IMR-90 (cell line): ENCODE data around the gene TIMM44. TPM values are rescaled to one million over a fixed set of nuclear protein-coding genes. Genes with fewer than 3 reads are reported as not detected.

Experiments
- ATAC-seq: fragments of 200-7000 bp; cut with Tn5 transposase; 2 replicates; pipeline ENCODE4 v1.9.1; 2020; ENCODE audit warnings: low read depth, mild to moderate bottlenecking, moderate library complexity
- BruUV-seq: library from RNA; stranded (reverse); fragments of 400-500 nt; replicated peaks from 2 replicates; lab custom pipeline; 2021; lab: Mats Ljungman, UMichigan
- CTCF ChIA-PET: fragments of 300-600 bp; formaldehyde crosslinking; extraction: SDS; loops from one replicate; lab custom pipeline; 2021; ENCODE audit warnings: antibody characterized with exemption; lab: Yijun Ruan, JAX
- POLR2A ChIA-PET: fragments of 300-600 bp; sonication (Branson Sonifier 250); formaldehyde crosslinking; loops from one replicate; lab custom pipeline; 2022; ENCODE audit warnings: antibody characterized with exemption; ENCODE audit not compliant: unreplicated experiment; lab: Charles Lee
- DNase-seq: peaks from one replicate; pipeline ENCODE4 v3.0.0; 2013
- H2AFZ ChIP-seq: replicated peaks from 2 replicates; pipeline ENCODE3; 2013; ENCODE audit warnings: low read length, mild to moderate bottlenecking; ENCODE audit not compliant: poor library complexity
- H2AK5ac ChIP-seq: 2 replicates; pipeline ENCODE4 v1.6.1; 2013; ENCODE audit warnings: low read depth, low read length, inconsistent platforms
- H2AK9ac ChIP-seq: replicated peaks from 2 replicates; pipeline ENCODE3; 2013; ENCODE audit warnings: mild to moderate bottlenecking, low read depth, low read length, moderate library complexity; ENCODE audit not compliant: poor library complexity
- H2BK120ac ChIP-seq: 2 replicates; pipeline ENCODE4 v1.6.1; 2013; ENCODE audit warnings: low read depth, low read length, inconsistent platforms
- H2BK15ac ChIP-seq: 3 replicates; pipeline ENCODE4 v1.6.1; 2013; ENCODE audit warnings: low read depth, low read length, inconsistent platforms
- H2BK20ac ChIP-seq: 2 replicates; pipeline ENCODE4 v1.6.1; 2013; ENCODE audit warnings: low read depth, mild to moderate bottlenecking, inconsistent platforms, low read length, moderate library complexity
- H2BK5ac ChIP-seq: 2 replicates; pipeline ENCODE4 v1.6.1; 2013; ENCODE audit warnings: mild to moderate bottlenecking, low read depth, low read length, inconsistent platforms; ENCODE audit not compliant: poor library complexity, severe bottlenecking
- H3K14ac ChIP-seq: replicated peaks from 2 replicates; pipeline ENCODE4 v1.6.1; 2013; ENCODE audit warnings: low read depth, low read length, inconsistent platforms
- H3K18ac ChIP-seq: 2 replicates; pipeline ENCODE4 v1.6.1; 2013; ENCODE audit warnings: low read depth, low read length, control low read depth
- H3K23ac ChIP-seq: 2 replicates; pipeline ENCODE4 v1.6.1; 2013; ENCODE audit warnings: low read depth, low read length, inconsistent platforms
- H3K27ac ChIP-seq: 2 replicates; pipeline ENCODE4 v1.5.1; 2013; ENCODE audit warnings: mild to moderate bottlenecking, control low read depth, low read length; ENCODE audit not compliant: insufficient read depth
- H3K27me3 ChIP-seq: 2 replicates; pipeline ENCODE4 v1.6.1; 2013; ENCODE audit warnings: low read length; ENCODE audit not compliant: control insufficient read depth, insufficient read depth
- H3K36me3 ChIP-seq: 2 replicates; pipeline ENCODE4 v1.6.1; 2013; ENCODE audit warnings: low read length, mixed read lengths; ENCODE audit not compliant: control insufficient read depth, insufficient read depth
- H3K4ac ChIP-seq: 2 replicates; pipeline ENCODE4 v1.6.1; 2013; ENCODE audit warnings: low read depth, low read length, inconsistent platforms
- H3K4me1 ChIP-seq: 2 replicates; pipeline ENCODE4 v1.6.1; 2013; ENCODE audit warnings: low read length, mixed read lengths; ENCODE audit not compliant: control insufficient read depth, insufficient read depth
- H3K4me2 ChIP-seq: 2 replicates; pipeline ENCODE4 v1.6.1; 2013; ENCODE audit warnings: low read depth, mild to moderate bottlenecking, control low read depth, low read length, moderate library complexity
- H3K4me3 ChIP-seq: 2 replicates; pipeline ENCODE4 v1.5.1; 2013; ENCODE audit warnings: low read depth, mild to moderate bottlenecking, control low read depth, low read length, moderate library complexity; ENCODE audit not compliant: insufficient read depth
- H3K56ac ChIP-seq: 2 replicates; pipeline ENCODE4 v1.6.1; 2013; ENCODE audit warnings: low read length, inconsistent platforms; ENCODE audit not compliant: insufficient read depth; ENCODE audit errors: extremely low read depth
- H3K79me1 ChIP-seq, 2 experiments: 2 replicates each; pipeline ENCODE4 v1.6.1; 2013; ENCODE audit warnings: low read length in 2 of 2, inconsistent platforms in 1 of 2, low read depth in 1 of 2
- H3K9ac ChIP-seq: 2 replicates; pipeline ENCODE4 v1.6.1; 2013; ENCODE audit warnings: low read depth, low read length, control low read depth
- H3K9me1 ChIP-seq: 2 replicates; pipeline ENCODE4 v1.6.1; 2013; ENCODE audit warnings: low read length, inconsistent platforms; ENCODE audit not compliant: insufficient read depth
- H3K9me3 ChIP-seq: 2 replicates; pipeline ENCODE4 v1.6.1; 2013; ENCODE audit warnings: low read length; ENCODE audit not compliant: control insufficient read depth, insufficient read depth
- H4K20me1 ChIP-seq: 2 replicates; pipeline ENCODE4 v1.6.1; 2013; ENCODE audit warnings: low read length, inconsistent platforms; ENCODE audit not compliant: insufficient read depth
- H4K5ac ChIP-seq: 2 replicates; pipeline ENCODE4 v1.6.1; 2013; ENCODE audit warnings: mild to moderate bottlenecking, low read depth, low read length, control low read depth
- H4K8ac ChIP-seq, 2 experiments: 2 replicates each; pipeline ENCODE4 v1.6.1; 2013; ENCODE audit warnings: low read depth in 2 of 2, low read length in 2 of 2, control low read depth in 1 of 2, inconsistent platforms in 1 of 2
- H4K91ac ChIP-seq: 2 replicates; pipeline ENCODE4 v1.6.1; 2013; ENCODE audit warnings: low read depth, low read length, inconsistent platforms; ENCODE audit not compliant: insufficient read depth
- BHLHE40 ChIP-seq: fragments of 150-350 bp; IDR thresholded peaks from 2 replicates; pipeline ENCODE4 v1.6.1; 2016; ENCODE audit warnings: mild to moderate bottlenecking, low read depth, low read length
- CEBPB ChIP-seq: IDR thresholded peaks from 2 replicates; pipeline ENCODE4 v1.6.1; 2012; ENCODE audit warnings: low read depth, low read length, improper control_type of control experiment
- CHD1 ChIP-seq: IDR thresholded peaks from 2 replicates; pipeline ENCODE4 v1.6.1; 2012; ENCODE audit warnings: low read depth, low read length, improper control_type of control experiment
- FOS ChIP-seq: fragments of 150-350 bp; IDR thresholded peaks from 2 replicates; pipeline ENCODE4 v1.6.1; 2016; ENCODE audit warnings: low read depth, low read length
- MAFK ChIP-seq: IDR thresholded peaks from 2 replicates; pipeline ENCODE4 v1.6.1; 2012; ENCODE audit warnings: low read depth, low read length, improper control_type of control experiment
- MAZ ChIP-seq: IDR thresholded peaks from 2 replicates; pipeline ENCODE4 v1.6.1; 2012; ENCODE audit warnings: low read depth, mild to moderate bottlenecking, low read length, improper control_type of control experiment, moderate library complexity, borderline replicate concordance
- MXI1 ChIP-seq: IDR thresholded peaks from 2 replicates; pipeline ENCODE4 v1.6.1; 2012; ENCODE audit warnings: low read depth, mild to moderate bottlenecking, low read length, moderate library complexity, borderline replicate concordance
- NFE2L2 ChIP-seq: fragments of 150-350 bp; IDR thresholded peaks from 2 replicates; pipeline ENCODE4 v1.6.1; 2016; ENCODE audit warnings: low read depth, mild to moderate bottlenecking, low read length
- POLR2A ChIP-seq: IDR thresholded peaks from 2 replicates; pipeline ENCODE4 v1.6.1; 2012; ENCODE audit warnings: mild to moderate bottlenecking, low read depth, low read length
- RCOR1 ChIP-seq: IDR thresholded peaks from 2 replicates; pipeline ENCODE4 v1.6.1; 2012; ENCODE audit warnings: mild to moderate bottlenecking, low read length, improper control_type of control experiment; ENCODE audit not compliant: insufficient replicate concordance
- RFX5 ChIP-seq: IDR thresholded peaks from 2 replicates; pipeline ENCODE4 v1.8.0; 2012; ENCODE audit warnings: low read depth, mild to moderate bottlenecking, low read length, moderate library complexity
- SMC3 ChIP-seq: fragments of 150-350 bp; IDR thresholded peaks from 2 replicates; pipeline ENCODE4 v1.6.1; 2016; ENCODE audit warnings: low read depth, mild to moderate bottlenecking, antibody characterized with exemption, low read length, moderate library complexity
- WGBS, 2 experiments: methylation state at CpG; one replicate each; pipeline versions ENCODE4 v1.1.5 to v1.1.7; 2013; ENCODE audit warnings: missing lambda C conversion rate in 2 of 2; ENCODE audit not compliant: insufficient read length in 1 of 2; ENCODE audit errors: extremely low coverage in 2 of 2; 5-methylcytosine and 5-hydroxymethylcytosine counted together
- dilution Hi-C: fragments of 300-500 bp; cut with HindIII; formaldehyde crosslinking; loops from one replicate; pipeline ENCODE4 v1.14.3; 2018; ENCODE audit warnings: low sequenced_read_pairs; ENCODE audit not compliant: unreplicated experiment
- in situ Hi-C: fragments of 300-500 bp; cut with MboI; formaldehyde crosslinking; loops from 3 replicates; pipeline ENCODE4 v1.14.3; 2019; ENCODE audit warnings: low sequenced_read_pairs, inconsistent platforms, mixed read lengths
- intact Hi-C: fragments of 100-400 bp; cut with micrococcal nuclease; formaldehyde crosslinking; loops from 2 replicates; pipeline ENCODE4 v1.10.0; 2022
- polyA plus RNA-seq, 3 experiments: library from polyadenylated mRNA; depleted of rRNA; stranded (reverse); fragments of >200 nt; gene quantifications; 2 replicates each; pipeline ENCODE4 v1.2.3, GENCODE V29; 2012; ENCODE audit warnings: low replicate concordance in 1 of 3
- total RNA-seq: library from RNA; depleted of rRNA; stranded (reverse); fragments of >200 nt; gene quantifications from 2 replicates; pipeline ENCODE4 v1.2.3, GENCODE V29; 2012
- TF ChIP-seq, protein P1 (sequence below): fragments of 150-350 bp; IDR thresholded peaks from 2 replicates; pipeline ENCODE4 v1.6.1; 2017; ENCODE audit warnings: mild to moderate bottlenecking, antibody characterized with exemption, low read length, low read depth
- TF ChIP-seq, protein P2 (sequence below): fragments of 150-350 bp; IDR thresholded peaks from 2 replicates; pipeline ENCODE4 v1.6.1; 2016; ENCODE audit warnings: low read depth, mild to moderate bottlenecking, low read length, moderate library complexity, borderline replicate concordance
- TF ChIP-seq, protein P3 (sequence below): conservative IDR thresholded peaks from 2 replicates; pipeline ENCODE4 v1.5.1; 2012; ENCODE audit warnings: mild to moderate bottlenecking, low read depth, low read length, improper control_type of control experiment

The TIMM44 gene
- total and polyA plus RNA-seq, 2 of the 4 experiments (the other 2 are of a cell fraction), result 37.6 to 52.3 TPM

DNA sequence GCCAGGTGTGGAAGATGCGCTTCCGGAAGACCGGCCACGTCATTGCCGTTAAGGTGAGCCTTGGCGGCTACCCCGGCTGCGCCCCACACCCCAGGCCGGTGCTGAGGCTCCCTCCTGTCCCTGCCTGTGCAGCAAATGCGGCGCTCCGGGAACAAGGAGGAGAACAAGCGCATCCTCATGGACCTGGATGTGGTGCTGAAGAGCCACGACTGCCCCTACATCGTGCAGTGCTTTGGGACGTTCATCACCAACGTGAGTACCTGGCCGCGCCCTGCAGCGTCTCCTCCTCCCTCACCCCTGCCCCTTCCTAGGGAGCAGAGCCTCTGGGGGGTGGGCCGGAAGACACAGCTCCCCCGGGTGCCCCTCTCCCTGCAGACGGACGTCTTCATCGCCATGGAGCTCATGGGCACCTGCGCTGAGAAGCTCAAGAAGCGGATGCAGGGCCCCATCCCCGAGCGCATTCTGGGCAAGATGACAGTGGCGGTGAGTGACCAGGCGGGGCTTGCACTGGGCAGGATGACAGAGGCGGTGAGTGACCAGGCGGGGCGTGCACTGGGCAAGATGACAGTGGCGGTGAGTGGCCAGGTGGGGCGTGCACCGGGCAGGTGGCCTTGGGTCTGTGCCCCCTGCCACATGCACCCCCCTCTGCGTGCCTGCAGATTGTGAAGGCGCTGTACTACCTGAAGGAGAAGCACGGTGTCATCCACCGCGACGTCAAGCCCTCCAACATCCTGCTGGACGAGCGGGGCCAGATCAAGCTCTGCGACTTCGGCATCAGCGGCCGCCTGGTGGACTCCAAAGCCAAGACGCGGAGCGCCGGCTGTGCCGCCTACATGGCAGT lies 32.9 kb downstream of the TIMM44 start:
- ChIA-PET POLR2A (no interaction called here), CTCF (no interaction called here)
- Histone ChIP-seq H4K5ac (no peak overlapping the region), H3K14ac (no peak overlapping the region), H3K27ac (no peak overlapping the region), H2AFZ (no peak overlapping the region), H2BK15ac (no peak overlapping the region), H3K4ac (no peak overlapping the region), H3K18ac (no peak overlapping the region), H2BK20ac (no peak overlapping the region), H2AK9ac (no peak overlapping the region), H3K9me3 (no peaks in the 10 kb centered on the region), H3K4me1 (no peaks in the 10 kb centered on the region), H4K20me1 (peaks cover 35% of the 10 kb centered on the region), H2BK5ac (no peak overlapping the region), H3K9ac (no peak overlapping the region), H3K56ac (no peak overlapping the region), H3K4me2 (no peak overlapping the region), H3K9me1 (no peaks in the 10 kb centered on the region; the same call in 1 of the 2 replicates), H3K27me3 (peaks cover 3% of the 10 kb centered on the region), H3K4me3 (no peak overlapping the region), H2AK5ac (no peak overlapping the region), H2BK120ac (no peak overlapping the region), H3K79me1 (peaks cover 2 to 24% of the 10 kb centered on the region in 2 experiments; a peak in 3 of 4 replicates), H4K91ac (no peak overlapping the region), H4K8ac (no peak overlapping the region), H3K36me3 (peaks cover 34% of the 10 kb centered on the region), H3K23ac (no peak overlapping the region)
- no TSS peak for BruUV-seq
- WGBS, 2 experiments, result 92% methylated on average over 24 of the region's 54 CpGs; no CpG with 5 or more reads in 1 of the 2 experiments
- intact Hi-C loops, result no loop called here
- no peak for ATAC-seq
- in situ Hi-C loops, result no loop called here
- dilution Hi-C loops, result no loop called here
- DNase-seq, result no peak
- no peak for TF ChIP-seq MAFK
- no peak for TF ChIP-seq FOS
- no peak for TF ChIP-seq BHLHE40
- no peak for TF ChIP-seq MXI1
- no peak for TF ChIP-seq SMC3
- TF ChIP-seq NFE2L2, result no peak
- TF ChIP-seq CHD1, result no peak
- no peak for TF ChIP-seq CEBPB
- TF ChIP-seq MAZ, result no peak
- TF ChIP-seq RCOR1, result no peak
- TF ChIP-seq POLR2A, result no peak
- TF ChIP-seq, protein P1, sequence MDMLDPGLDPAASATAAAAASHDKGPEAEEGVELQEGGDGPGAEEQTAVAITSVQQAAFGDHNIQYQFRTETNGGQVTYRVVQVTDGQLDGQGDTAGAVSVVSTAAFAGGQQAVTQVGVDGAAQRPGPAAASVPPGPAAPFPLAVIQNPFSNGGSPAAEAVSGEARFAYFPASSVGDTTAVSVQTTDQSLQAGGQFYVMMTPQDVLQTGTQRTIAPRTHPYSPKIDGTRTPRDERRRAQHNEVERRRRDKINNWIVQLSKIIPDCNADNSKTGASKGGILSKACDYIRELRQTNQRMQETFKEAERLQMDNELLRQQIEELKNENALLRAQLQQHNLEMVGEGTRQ, result no peak
- TF ChIP-seq, protein P2, sequence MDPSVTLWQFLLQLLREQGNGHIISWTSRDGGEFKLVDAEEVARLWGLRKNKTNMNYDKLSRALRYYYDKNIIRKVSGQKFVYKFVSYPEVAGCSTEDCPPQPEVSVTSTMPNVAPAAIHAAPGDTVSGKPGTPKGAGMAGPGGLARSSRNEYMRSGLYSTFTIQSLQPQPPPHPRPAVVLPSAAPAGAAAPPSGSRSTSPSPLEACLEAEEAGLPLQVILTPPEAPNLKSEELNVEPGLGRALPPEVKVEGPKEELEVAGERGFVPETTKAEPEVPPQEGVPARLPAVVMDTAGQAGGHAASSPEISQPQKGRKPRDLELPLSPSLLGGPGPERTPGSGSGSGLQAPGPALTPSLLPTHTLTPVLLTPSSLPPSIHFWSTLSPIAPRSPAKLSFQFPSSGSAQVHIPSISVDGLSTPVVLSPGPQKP, result no peak
- TF ChIP-seq RFX5, result no peak
- TF ChIP-seq, protein P3, sequence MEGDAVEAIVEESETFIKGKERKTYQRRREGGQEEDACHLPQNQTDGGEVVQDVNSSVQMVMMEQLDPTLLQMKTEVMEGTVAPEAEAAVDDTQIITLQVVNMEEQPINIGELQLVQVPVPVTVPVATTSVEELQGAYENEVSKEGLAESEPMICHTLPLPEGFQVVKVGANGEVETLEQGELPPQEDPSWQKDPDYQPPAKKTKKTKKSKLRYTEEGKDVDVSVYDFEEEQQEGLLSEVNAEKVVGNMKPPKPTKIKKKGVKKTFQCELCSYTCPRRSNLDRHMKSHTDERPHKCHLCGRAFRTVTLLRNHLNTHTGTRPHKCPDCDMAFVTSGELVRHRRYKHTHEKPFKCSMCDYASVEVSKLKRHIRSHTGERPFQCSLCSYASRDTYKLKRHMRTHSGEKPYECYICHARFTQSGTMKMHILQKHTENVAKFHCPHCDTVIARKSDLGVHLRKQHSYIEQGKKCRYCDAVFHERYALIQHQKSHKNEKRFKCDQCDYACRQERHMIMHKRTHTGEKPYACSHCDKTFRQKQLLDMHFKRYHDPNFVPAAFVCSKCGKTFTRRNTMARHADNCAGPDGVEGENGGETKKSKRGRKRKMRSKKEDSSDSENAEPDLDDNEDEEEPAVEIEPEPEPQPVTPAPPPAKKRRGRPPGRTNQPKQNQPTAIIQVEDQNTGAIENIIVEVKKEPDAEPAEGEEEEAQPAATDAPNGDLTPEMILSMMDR, result no peak
